Measurements from ENCODE around the gene RPL6.
"Not testable (repeated sequence)": the region's sequence is repeated elsewhere in the genome, so short reads cannot be mapped to it uniquely, and the experiment has no call there.

The RPL6 gene

GRCh38 chr12:112418608-112419296, 9.3 kb upstream of the RPL6 start, which contains the start of gene PTPN11:
PTPN11 (plus strand) TSS chr12:112418947; CDS start chr12:112419112, 165 bp downstream.
- DNase-seq: peak; percentile 87

GRCh38 chr12:112418273-112418607, 8.8 kb upstream of the RPL6 start:
- DNase-seq: no peak

- not testable (repeated sequence) for DNase-seq
Observed at GRCh38 chr12:112415457-112415856, 6.1 kb upstream of the RPL6 start.

DNA sequence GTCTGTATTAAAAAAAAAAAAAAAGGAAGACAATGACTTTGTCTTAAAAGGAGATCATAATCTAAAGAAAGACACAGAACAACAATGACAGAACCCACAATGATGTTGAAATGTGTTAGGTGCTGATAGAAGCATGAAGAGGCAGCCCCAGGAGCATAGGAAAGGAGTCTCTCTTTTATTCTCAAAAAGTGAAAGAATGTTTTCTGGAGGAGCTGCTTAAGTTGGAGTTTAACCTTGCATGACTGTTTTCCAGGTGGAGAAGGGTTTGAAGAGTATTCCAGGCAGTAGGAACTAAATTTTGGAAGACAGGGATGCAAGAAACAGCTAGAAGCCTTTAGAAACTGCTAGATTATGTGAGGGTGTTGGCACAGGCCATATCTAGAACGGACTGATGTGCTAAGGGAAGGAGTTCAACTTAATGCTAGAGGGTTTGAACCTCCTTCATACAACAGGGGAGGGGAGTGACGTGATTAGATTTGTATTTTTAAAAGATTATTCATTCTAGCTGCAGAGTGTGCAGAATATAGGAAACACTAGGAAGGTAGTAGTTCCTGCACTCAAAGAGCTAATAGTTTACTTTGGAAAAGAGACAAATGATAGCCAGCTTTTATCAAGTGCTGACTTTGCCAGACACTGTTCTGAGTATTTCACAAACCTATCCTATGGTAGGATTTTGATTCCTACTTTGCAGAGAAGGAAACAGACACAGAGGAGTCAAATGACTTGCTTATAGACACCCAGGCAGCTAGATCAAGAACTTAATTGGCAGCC, 4.6 kb upstream of the RPL6 start:
- DNase-seq: no peak

- no peak for DNase-seq
Observed at GRCh38 chr12:112409906-112410244, 470 bp upstream of the RPL6 start.

DNA sequence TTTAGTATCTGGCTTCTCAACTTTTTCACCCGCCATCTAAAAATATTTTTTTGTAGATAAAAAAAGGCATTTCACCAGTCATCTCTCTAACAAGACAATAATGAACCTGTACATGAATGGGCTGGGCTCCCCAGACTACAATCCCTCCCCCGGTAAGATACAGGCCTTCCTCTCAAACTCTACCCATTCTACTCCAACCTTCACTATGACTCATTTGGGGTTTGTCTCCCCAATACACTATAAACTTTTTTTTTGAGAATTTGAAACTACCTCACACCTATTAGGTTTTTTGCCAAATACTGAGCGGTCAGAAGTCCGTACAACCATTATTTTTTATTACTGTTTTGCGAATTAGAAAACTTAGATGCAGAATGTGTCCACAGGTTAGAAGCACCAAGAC, 784 bp downstream of the RPL6 start:
- no peak for DNase-seq

- not testable (repeated sequence) for DNase-seq
Observed at GRCh38 chr12:112407683-112408082, 1.7 kb downstream of the RPL6 start.

- DNase-seq: no peak
Observed at GRCh38 chr12:112406519-112407488, 2.6 kb downstream of the RPL6 start.

GRCh38 chr12:112401903-112402498, 7.4 kb downstream of the RPL6 start:
- DNase-seq: no peak

- no peak for DNase-seq
Observed at GRCh38 chr12:112401054-112401453, 8.4 kb downstream of the RPL6 start.

- no peak for DNase-seq
Observed at GRCh38 chr12:112393328-112393727, 16.1 kb downstream of the RPL6 start.

DNA sequence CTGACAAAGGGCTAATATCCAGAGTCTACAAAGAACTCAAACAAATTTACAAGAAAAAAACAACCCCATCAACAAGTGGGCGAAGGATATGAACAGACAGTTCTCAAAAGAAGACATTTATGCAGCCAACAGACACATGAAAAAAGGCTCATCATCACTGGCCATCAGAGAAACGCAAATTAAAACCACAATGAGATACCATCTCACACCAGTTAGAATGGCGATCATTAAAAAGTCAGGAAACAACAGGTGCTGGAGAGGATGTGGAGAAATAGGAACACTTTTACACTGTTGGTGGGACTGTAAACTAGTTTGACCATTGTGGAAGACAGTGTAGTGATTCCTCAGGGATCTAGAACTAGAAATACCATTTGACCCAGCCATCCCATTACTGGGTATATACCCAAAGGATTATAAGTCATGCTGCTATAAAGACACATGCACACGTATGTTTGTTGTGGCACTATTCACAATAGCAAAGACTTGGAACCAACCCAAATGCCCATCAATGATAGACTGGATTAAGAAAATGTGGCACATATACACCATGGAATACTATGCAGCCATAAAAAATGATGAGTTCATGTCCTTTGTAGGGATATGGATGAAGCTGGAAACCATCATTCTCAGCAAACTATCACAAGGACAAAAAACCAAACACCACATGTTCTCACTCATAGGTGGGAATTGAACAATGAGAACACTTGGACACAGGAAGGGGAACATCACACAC, 19.3 kb downstream of the RPL6 start:
- not testable (repeated sequence) for DNase-seq

- no peak for DNase-seq
Observed at GRCh38 chr12:112389228-112389627, 20.2 kb downstream of the RPL6 start.

DNA sequence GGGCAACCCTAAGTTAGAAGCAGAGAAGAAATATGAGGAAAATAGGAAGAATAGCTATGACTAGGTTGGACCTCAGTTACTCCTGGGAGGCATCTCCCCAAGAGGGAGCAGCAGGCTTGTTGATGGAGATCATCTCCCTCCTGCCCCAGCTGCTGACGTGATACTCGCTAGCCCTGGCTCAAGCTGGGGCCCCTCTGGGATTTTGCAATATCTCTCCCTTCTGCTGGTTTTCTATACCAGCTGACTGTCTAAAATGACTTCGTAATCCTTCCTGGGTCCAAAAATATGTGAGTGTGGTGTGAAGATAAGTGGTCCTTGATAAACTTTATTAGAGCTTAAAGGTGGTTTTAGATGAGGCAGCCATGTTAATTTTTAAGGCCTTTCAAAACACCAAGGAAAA, 22.7 kb downstream of the RPL6 start:
- no peak for DNase-seq

GRCh38 chr12:112382866-112383265, 26.5 kb downstream of the RPL6 start:
- no peak for DNase-seq

DNA sequence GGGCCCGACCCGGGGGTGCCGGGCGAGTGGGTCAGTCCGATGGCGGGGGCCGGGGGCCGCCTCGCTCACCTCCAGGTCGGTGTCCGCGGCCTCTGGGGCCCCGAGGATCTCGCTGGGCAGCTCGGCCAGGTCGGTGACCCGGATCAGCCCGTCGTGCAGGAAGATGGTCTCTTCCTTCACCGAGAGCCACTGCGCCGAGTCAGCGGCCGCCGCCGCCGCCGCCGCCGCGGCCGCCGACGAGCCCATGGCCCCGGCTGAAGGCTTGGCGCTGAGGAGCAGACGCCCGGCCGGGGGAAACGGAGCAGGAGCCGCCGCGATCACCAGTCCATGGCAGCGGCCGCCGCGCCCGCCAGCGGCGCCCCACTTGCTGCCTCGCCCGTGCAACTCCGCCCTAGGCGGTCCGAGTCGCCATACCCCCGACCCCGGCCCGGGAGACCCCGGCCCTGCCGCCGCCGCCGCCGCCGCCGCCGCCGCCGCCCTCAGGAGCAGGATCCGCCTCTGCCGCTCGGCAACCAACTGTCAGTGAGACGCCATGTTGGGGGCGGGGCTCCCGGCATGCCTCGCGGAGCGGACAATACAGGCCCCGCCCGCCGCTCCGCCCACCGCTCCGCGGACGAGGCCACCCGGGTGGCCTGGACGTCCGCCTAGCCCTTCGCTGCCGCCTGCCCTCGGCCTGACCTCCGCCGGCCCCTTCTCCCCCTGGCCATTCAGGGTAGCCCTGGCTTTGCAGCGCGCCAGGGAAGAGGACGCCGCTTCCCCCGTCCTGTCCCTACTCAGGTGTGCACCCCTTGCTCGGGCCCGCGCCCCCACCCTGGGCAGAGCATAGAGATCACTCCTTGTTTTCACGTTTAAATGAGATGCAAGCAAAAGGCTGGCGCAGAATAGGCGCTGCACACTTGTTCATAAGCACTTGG, 27.3 kb downstream of the RPL6 start, which contains the start of gene HECTD4:
Gene HECTD4, minus strand, starts transcription at position 549 of the 914 bp plus-strand sequence. Its CDS starts 303 bp downstream, at position 246.
- DNase-seq: peak; percentile 93

DNA sequence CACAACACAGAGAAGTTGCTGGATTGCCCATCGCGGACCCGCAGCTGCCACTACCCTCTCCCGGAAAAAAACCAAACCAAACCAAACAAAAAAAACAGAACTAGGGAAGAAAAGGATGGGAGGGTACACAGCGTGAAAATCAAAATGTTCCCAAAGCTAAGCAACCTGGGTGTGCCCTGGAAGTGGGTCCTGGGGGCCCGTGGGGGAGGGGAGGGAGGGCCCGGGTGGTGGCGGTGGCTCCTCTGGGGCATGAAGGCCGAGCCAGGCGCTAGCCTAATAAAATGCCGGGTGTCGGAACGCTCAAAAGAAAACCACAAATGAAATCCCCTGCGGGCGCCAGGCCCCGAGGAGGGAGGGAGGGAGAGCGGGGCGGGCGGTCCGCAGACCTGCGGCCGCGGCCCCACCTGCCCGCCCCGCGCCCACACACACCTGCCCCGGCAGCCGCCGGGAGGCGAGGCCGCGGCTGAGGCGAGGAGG, 28.0 kb downstream of the RPL6 start:
- peak; percentile 23 for DNase-seq

GRCh38 chr12:112380663-112381405, 28.6 kb downstream of the RPL6 start:
- DNase-seq: no peak

GRCh38 chr12:112375105-112375504, 34.3 kb downstream of the RPL6 start:
- no peak for DNase-seq

DNA sequence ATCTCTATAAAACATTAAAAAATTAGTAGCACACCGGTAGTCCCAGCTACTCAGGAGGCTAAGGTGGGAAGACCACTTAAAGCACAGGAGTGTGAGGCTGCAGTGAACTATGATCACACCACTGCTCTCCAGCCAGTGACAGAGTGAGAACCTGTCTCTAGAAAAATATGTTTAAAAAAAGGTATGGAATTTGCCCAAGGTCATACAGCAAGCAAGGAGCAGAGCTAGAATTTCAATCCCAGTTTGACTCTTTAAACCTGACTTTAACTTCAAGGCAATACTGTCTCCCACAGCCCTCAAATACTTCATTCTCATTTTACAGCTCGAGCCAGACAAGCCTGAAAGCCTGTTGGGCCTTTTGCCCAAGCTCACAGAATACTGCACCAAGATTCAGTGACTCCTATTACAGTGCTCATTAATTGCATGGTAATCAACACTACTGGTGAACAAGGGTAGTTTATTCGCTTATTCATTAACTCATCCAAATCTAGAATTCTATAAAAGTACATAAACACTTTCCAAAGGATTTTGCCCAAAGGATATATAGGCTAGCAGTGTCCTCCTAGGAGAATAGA, 35.2 kb downstream of the RPL6 start:
- no peak for DNase-seq

All from stimulated activated naive CD4-positive, alpha-beta T cell treated with Interleukin-2 at 50 U/mL for 16 hours (primary cell).